SU-DHL-6 (cell line): ENCODE data around the gene CADM1.

ENCODE experiments used
- H2AFZ ChIP-seq: fragments of 200-600 bp; sonication (generic); 2 replicates; pipeline ENCODE4 v1.6.1; 2014; ENCODE audit warnings: low read depth, mild to moderate bottlenecking, moderate library complexity, mixed read lengths, antibody characterized with exemption, low read length; ENCODE audit not compliant: severe bottlenecking
- H3F3A ChIP-seq: fragments of 200-600 bp; shearing (Covaris generic); 2 replicates; pipeline ENCODE4 v1.6.0; 2016; ENCODE audit warnings: antibody characterized with exemption, mild to moderate bottlenecking; ENCODE audit not compliant: insufficient read depth
- H3K27ac ChIP-seq: fragments of 200-600 bp; sonication (generic); 2 replicates; pipeline ENCODE4 v1.5.1; 2016; ENCODE audit warnings: low read depth, mild to moderate bottlenecking, low read length, moderate library complexity, mixed read lengths
- H3K27me3 ChIP-seq: fragments of 200-600 bp; sonication (generic), shearing (Covaris generic); 2 replicates; pipeline ENCODE4 v1.6.0; 2014; ENCODE audit warnings: mild to moderate bottlenecking, low read length
- H3K36me3 ChIP-seq: fragments of 200-600 bp; sonication (generic); 2 replicates; pipeline ENCODE4 v1.6.1; 2014; ENCODE audit warnings: mild to moderate bottlenecking, low read length, mixed read lengths
- H3K4me2 ChIP-seq: fragments of 300-600, 200-600 bp; shearing (Covaris generic), sonication (generic); 2 replicates; pipeline ENCODE4 v1.6.0; 2014; ENCODE audit warnings: low read length, low read depth, mild to moderate bottlenecking; ENCODE audit not compliant: poor library complexity, severe bottlenecking
- H3K4me3 ChIP-seq: fragments of 200-600 bp; sonication (generic); 2 replicates; pipeline ENCODE4 v1.5.1; 2014; ENCODE audit warnings: antibody characterized with exemption, low read length, mild to moderate bottlenecking, mixed read lengths; ENCODE audit not compliant: insufficient read depth, poor library complexity, severe bottlenecking
- H3K79me2 ChIP-seq: fragments of 200-600 bp; sonication (generic); 2 replicates; pipeline ENCODE4 v1.6.1; 2014; ENCODE audit warnings: mild to moderate bottlenecking, low read length, moderate library complexity; ENCODE audit not compliant: insufficient read depth
- H3K9ac ChIP-seq: fragments of 200-600 bp; sonication (generic); 2 replicates; pipeline ENCODE4 v1.7.0; 2014; ENCODE audit warnings: mild to moderate bottlenecking, low read length
- H3K9me2 ChIP-seq: fragments of 200-600 bp; sonication (generic); replicated peaks from 2 replicates; pipeline ENCODE4 v1.6.1; 2014; ENCODE audit warnings: low read length; ENCODE audit not compliant: insufficient read depth
- H3K9me3 ChIP-seq: fragments of 200-600 bp; sonication (generic); 2 replicates; pipeline ENCODE4 v1.6.1; 2014; ENCODE audit warnings: low read length, mixed read lengths; ENCODE audit not compliant: insufficient read depth
- H4K20me1 ChIP-seq: fragments of 200-600 bp; sonication (generic); 2 replicates; pipeline ENCODE4 v1.6.1; 2014; ENCODE audit warnings: low read depth, mild to moderate bottlenecking, antibody characterized with exemption, low read length, moderate library complexity, mixed read lengths
- CTCF ChIP-seq: fragments of 200-600 bp; sonication (generic); IDR thresholded peaks from one replicate; pipeline ENCODE4 v1.5.1; 2017; ENCODE audit warnings: antibody characterized with exemption, mild to moderate bottlenecking, low read length, moderate library complexity; ENCODE audit not compliant: insufficient read depth, poor library complexity, severe bottlenecking
- EZH2phosphoT487 ChIP-seq: fragments of 200-600 bp; sonication (generic), shearing (Covaris generic); conservative IDR thresholded peaks from 2 replicates; pipeline ENCODE4 v1.6.1; 2018; ENCODE audit warnings: mild to moderate bottlenecking, antibody characterized with exemption, low read length, moderate library complexity, mixed read lengths

Gene CADM1

GRCh38 chr11:115183136-115183535 lies 321.1 kb downstream of the CADM1 start:
- Histone ChIP-seq H3K36me3 (no peaks in the 10 kb centered on the region), H3K4me2 (no peak overlapping the region), H4K20me1 (no peaks in the 10 kb centered on the region), H3K79me2 (no peaks in the 10 kb centered on the region), H2AFZ (no peak overlapping the region), H3F3A (no peaks in the 10 kb centered on the region), H3K4me3 (no peak overlapping the region), H3K9me2 (no peaks in the 10 kb centered on the region), H3K27ac (no peak overlapping the region), H3K9me3 (no peaks in the 10 kb centered on the region), H3K9ac (no peak overlapping the region), H3K27me3 (no peaks in the 10 kb centered on the region)
- no peak for TF ChIP-seq EZH2phosphoT487
- TF ChIP-seq CTCF, result no peak

GRCh38 chr11:115182282-115182955 lies 321.8 kb downstream of the CADM1 start:
- H3K9ac ChIP-seq, result no peak overlapping the region
- H3K27me3 ChIP-seq, result no peaks in the 10 kb centered on the region
- no peaks in the 10 kb centered on the region for H3K36me3 ChIP-seq
- no peak overlapping the region for H3K4me2 ChIP-seq
- no peak overlapping the region for H2AFZ ChIP-seq
- TF ChIP-seq EZH2phosphoT487, result no peak
- TF ChIP-seq CTCF, result no peak
- no peaks in the 10 kb centered on the region for H3K79me2 ChIP-seq
- no peak overlapping the region for H3K4me3 ChIP-seq
- no peak overlapping the region for H3K27ac ChIP-seq
- H3K9me2 ChIP-seq, result no peaks in the 10 kb centered on the region
- no peaks in the 10 kb centered on the region for H3F3A ChIP-seq
- no peaks in the 10 kb centered on the region for H4K20me1 ChIP-seq
- no peaks in the 10 kb centered on the region for H3K9me3 ChIP-seq

GRCh38 chr11:115181538-115181937 lies 322.7 kb downstream of the CADM1 start:
- TF ChIP-seq EZH2phosphoT487 (no peak), CTCF (no peak)
- Histone ChIP-seq H3K4me3 (no peak overlapping the region), H3K27me3 (no peaks in the 10 kb centered on the region), H3K79me2 (no peaks in the 10 kb centered on the region), H3K9me2 (no peaks in the 10 kb centered on the region), H4K20me1 (no peaks in the 10 kb centered on the region), H3K9me3 (no peaks in the 10 kb centered on the region), H3K9ac (no peak overlapping the region), H3K27ac (no peak overlapping the region), H3K4me2 (no peak overlapping the region), H3F3A (no peaks in the 10 kb centered on the region), H3K36me3 (no peaks in the 10 kb centered on the region), H2AFZ (no peak overlapping the region)
